Measurements from ENCODE around the gene HECA. TPM values are rescaled to one million over a fixed set of nuclear protein-coding genes. Genes with fewer than 3 reads are reported as not detected.

Gene HECA
- total RNA-seq, 1 experiment from 2014 or later: 10.7 TPM

DNA sequence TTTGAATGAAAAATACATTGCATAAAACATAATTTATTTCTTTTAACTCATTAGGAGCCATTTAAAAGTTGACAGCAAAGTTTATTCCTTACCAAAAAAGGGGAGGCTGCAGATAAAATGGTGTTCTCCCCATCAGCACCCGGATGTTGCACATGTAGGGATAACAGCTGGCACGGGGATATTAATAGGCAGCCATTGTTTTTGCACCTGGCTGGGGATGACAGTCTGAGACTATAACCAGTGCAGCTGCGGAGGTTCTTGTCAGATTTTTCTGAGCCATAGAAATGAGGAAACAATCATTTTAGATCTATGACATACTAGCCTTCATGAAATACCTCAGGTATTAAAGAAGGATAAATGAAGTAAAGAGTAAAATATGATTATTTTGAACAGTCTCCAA lies 20.1 kb upstream of the HECA start:
- ATAC-seq (no peak), DNase-seq (ENCODE audit: low read depth, low spot score) (no peak)
- no peak overlapping the region for H3K4me3 ChIP-seq (replicated peaks in 1 of 2; ENCODE audit: low read depth in 1 of 2, low read length in 2 of 2)
- TF ChIP-seq RAD21 (IDR thresholded peaks at IDR 0.05; ENCODE audit: low read depth) (no peak), JUND (IDR thresholded peaks at IDR 0.05) (no peak)
- POLR2A ChIA-PET: no interaction called here
- RAD21 ChIA-PET (ENCODE audit: low non-redundant PET in 1 of 2, low total read pairs in 2 of 2, uncharacterized antibody in 2 of 2, unreplicated experiment in 2 of 2): no interaction called here
- H4K20me1 ChIP-seq (ENCODE audit: insufficient read depth): no peaks in the 10 kb centered on the region
- H3K9ac ChIP-seq (ENCODE audit: low read length): no peak overlapping the region
- CTCF ChIA-PET: no interaction called here
- H3K9me2 ChIP-seq (ENCODE audit: insufficient read depth): peaks cover 3% of the 10 kb centered on the region; the same call in 1 of the 2 replicates
- intact Hi-C loops (cut with micrococcal nuclease): no loop called here
- no peak overlapping the region for H3K27ac ChIP-seq (ENCODE audit: low read depth, low read length)
- H3K36me3 ChIP-seq (ENCODE audit: control insufficient read depth in 1 of 2, insufficient read depth in 2 of 2, low read length in 2 of 2): 0 out of 4 replicates have a peak, but pooled peaks cover 0 to 2% of the 10 kb centered on the region in 2 experiments
- no peaks in the 10 kb centered on the region for H3K79me2 ChIP-seq (ENCODE audit: insufficient read depth, low read length)
- no peak overlapping the region for H2AFZ ChIP-seq (ENCODE audit: low read depth, low read length, poor library complexity, severe bottlenecking)
- H3K4me1 ChIP-seq (ENCODE audit: control insufficient read depth in 1 of 2, insufficient read depth in 2 of 2, low read length in 2 of 2): no peaks in the 10 kb centered on the region
- no peaks in the 10 kb centered on the region for H3K27me3 ChIP-seq (ENCODE audit: insufficient read depth, low read length)
- peaks cover 0 to 4% of the 10 kb centered on the region in 2 experiments; a peak in 1 of 4 replicates for H3K9me3 ChIP-seq (ENCODE audit: control insufficient read depth in 1 of 2, insufficient read depth in 1 of 2, low read depth in 1 of 2, low read length in 2 of 2)
- BruUV-seq (replicated peaks): no TSS peak
- H3K4me2 ChIP-seq (ENCODE audit: low read length): no peak overlapping the region

DNA sequence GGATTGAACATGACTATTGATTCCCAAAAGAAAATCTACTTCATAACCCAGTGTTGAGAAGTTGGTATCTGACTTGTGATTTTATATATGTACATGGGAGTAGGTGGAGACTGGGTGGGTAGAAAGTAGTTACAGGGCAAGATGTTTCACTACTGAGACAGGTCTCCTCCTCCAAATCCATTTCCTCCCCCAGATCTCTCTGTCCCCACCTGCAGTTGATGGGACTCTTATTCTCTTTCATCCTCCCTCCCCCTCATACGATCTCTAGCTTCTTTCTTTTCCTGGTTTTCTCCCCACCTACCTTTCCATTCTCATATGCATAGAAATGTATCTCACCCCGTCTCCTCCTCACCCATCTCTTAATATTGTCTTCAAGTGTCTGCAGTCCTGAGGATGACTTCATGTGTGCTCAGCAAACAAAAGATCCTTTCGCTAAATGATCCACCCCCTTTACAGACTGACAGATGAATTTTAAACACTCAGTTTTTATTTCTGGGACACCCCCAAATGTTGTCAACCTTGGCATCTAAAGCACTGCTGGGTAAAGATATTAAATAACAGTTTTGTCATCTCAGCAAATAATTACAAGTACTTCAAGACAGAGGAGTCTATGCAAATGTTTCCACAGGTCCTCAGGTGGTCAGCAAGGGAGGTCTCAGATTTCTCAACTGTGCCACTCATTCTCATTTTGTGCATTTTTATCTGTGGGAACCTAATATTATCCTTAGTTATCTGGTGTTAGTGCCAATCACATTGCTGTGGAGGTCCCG lies 18.7 kb upstream of the HECA start:
- Histone ChIP-seq H3K4me1 (ENCODE audit: control insufficient read depth in 1 of 2, insufficient read depth in 2 of 2, low read length in 2 of 2) (no peaks in the 10 kb centered on the region), H3K9ac (ENCODE audit: low read length) (no peak overlapping the region), H3K27me3 (ENCODE audit: insufficient read depth, low read length) (no peaks in the 10 kb centered on the region), H3K79me2 (ENCODE audit: insufficient read depth, low read length) (no peaks in the 10 kb centered on the region), H3K36me3 (ENCODE audit: control insufficient read depth in 1 of 2, insufficient read depth in 2 of 2, low read length in 2 of 2) (0 out of 4 replicates have a peak, but pooled peaks cover 0 to 3% of the 10 kb centered on the region in 2 experiments), H3K4me2 (ENCODE audit: low read length) (no peak overlapping the region), H3K4me3 (replicated peaks in 1 of 2; ENCODE audit: low read depth in 1 of 2, low read length in 2 of 2) (no peak overlapping the region), H2AFZ (ENCODE audit: low read depth, low read length, poor library complexity, severe bottlenecking) (no peak overlapping the region), H3K9me3 (ENCODE audit: control insufficient read depth in 1 of 2, insufficient read depth in 1 of 2, low read depth in 1 of 2, low read length in 2 of 2) (peaks cover 0 to 10% of the 10 kb centered on the region in 2 experiments; a peak in 1 of 4 replicates), H3K27ac (ENCODE audit: low read depth, low read length) (no peak overlapping the region), H3K9me2 (ENCODE audit: insufficient read depth) (peaks cover 3% of the 10 kb centered on the region; the same call in 1 of the 2 replicates), H4K20me1 (ENCODE audit: insufficient read depth) (no peaks in the 10 kb centered on the region)
- no peak for DNase-seq (ENCODE audit: low read depth, low spot score)
- BruUV-seq (replicated peaks): no TSS peak
- intact Hi-C loops (cut with micrococcal nuclease): no loop called here
- ChIA-PET POLR2A (interaction anchor here (0.6 kb wide), 1 partner anchor 26 kb away, joined by 3 read pairs; no protein-coding TSS in a partner anchor), CTCF (no interaction called here), RAD21 (ENCODE audit: low non-redundant PET in 1 of 2, low total read pairs in 2 of 2, uncharacterized antibody in 2 of 2, unreplicated experiment in 2 of 2) (no interaction called here)
- no peak for ATAC-seq
- TF ChIP-seq, protein P1, sequence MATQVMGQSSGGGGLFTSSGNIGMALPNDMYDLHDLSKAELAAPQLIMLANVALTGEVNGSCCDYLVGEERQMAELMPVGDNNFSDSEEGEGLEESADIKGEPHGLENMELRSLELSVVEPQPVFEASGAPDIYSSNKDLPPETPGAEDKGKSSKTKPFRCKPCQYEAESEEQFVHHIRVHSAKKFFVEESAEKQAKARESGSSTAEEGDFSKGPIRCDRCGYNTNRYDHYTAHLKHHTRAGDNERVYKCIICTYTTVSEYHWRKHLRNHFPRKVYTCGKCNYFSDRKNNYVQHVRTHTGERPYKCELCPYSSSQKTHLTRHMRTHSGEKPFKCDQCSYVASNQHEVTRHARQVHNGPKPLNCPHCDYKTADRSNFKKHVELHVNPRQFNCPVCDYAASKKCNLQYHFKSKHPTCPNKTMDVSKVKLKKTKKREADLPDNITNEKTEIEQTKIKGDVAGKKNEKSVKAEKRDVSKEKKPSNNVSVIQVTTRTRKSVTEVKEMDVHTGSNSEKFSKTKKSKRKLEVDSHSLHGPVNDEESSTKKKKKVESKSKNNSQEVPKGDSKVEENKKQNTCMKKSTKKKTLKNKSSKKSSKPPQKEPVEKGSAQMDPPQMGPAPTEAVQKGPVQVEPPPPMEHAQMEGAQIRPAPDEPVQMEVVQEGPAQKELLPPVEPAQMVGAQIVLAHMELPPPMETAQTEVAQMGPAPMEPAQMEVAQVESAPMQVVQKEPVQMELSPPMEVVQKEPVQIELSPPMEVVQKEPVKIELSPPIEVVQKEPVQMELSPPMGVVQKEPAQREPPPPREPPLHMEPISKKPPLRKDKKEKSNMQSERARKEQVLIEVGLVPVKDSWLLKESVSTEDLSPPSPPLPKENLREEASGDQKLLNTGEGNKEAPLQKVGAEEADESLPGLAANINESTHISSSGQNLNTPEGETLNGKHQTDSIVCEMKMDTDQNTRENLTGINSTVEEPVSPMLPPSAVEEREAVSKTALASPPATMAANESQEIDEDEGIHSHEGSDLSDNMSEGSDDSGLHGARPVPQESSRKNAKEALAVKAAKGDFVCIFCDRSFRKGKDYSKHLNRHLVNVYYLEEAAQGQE (IDR thresholded peaks at IDR 0.05; ENCODE audit: low read depth): no peak
- no peak for TF ChIP-seq CEBPB (IDR thresholded peaks at IDR 0.05; ENCODE audit: low read depth)
- no peak for TF ChIP-seq ZFX (IDR thresholded peaks at IDR 0.05)
- TF ChIP-seq, protein P2, sequence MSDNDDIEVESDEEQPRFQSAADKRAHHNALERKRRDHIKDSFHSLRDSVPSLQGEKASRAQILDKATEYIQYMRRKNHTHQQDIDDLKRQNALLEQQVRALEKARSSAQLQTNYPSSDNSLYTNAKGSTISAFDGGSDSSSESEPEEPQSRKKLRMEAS (IDR thresholded peaks at IDR 0.05): no peak
- TF ChIP-seq, protein P3, sequence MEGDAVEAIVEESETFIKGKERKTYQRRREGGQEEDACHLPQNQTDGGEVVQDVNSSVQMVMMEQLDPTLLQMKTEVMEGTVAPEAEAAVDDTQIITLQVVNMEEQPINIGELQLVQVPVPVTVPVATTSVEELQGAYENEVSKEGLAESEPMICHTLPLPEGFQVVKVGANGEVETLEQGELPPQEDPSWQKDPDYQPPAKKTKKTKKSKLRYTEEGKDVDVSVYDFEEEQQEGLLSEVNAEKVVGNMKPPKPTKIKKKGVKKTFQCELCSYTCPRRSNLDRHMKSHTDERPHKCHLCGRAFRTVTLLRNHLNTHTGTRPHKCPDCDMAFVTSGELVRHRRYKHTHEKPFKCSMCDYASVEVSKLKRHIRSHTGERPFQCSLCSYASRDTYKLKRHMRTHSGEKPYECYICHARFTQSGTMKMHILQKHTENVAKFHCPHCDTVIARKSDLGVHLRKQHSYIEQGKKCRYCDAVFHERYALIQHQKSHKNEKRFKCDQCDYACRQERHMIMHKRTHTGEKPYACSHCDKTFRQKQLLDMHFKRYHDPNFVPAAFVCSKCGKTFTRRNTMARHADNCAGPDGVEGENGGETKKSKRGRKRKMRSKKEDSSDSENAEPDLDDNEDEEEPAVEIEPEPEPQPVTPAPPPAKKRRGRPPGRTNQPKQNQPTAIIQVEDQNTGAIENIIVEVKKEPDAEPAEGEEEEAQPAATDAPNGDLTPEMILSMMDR (IDR thresholded peaks at IDR 0.05 in 2 of 3, conservative IDR thresholded peaks at IDR 0.05 in 1 of 3; ENCODE audit: borderline replicate concordance in 1 of 3, insufficient read depth in 1 of 3, low read depth in 2 of 3, low read length in 2 of 3): no peak
- no peak for TF ChIP-seq ZNF274 (IDR thresholded peaks at IDR 0.05; ENCODE audit: low read depth, low read length)
- TF ChIP-seq YY1 (IDR thresholded peaks at IDR 0.05; ENCODE audit: extremely low read depth, insufficient replicate concordance, low read depth, low read length): no peak
- TF ChIP-seq, protein P4, sequence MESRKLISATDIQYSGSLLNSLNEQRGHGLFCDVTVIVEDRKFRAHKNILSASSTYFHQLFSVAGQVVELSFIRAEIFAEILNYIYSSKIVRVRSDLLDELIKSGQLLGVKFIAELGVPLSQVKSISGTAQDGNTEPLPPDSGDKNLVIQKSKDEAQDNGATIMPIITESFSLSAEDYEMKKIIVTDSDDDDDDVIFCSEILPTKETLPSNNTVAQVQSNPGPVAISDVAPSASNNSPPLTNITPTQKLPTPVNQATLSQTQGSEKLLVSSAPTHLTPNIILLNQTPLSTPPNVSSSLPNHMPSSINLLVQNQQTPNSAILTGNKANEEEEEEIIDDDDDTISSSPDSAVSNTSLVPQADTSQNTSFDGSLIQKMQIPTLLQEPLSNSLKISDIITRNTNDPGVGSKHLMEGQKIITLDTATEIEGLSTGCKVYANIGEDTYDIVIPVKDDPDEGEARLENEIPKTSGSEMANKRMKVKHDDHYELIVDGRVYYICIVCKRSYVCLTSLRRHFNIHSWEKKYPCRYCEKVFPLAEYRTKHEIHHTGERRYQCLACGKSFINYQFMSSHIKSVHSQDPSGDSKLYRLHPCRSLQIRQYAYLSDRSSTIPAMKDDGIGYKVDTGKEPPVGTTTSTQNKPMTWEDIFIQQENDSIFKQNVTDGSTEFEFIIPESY (IDR thresholded peaks at IDR 0.05; ENCODE audit: extremely low read depth, insufficient replicate concordance, low read length): no peak

Measured in HCT116 (cell line).